IPS-15b (cell line): Measurements from ENCODE around the gene PALM3.

Experiments
- H3K27me3 ChIP-seq: one replicate; pipeline ENCODE4 v1.6.1; 2013; ENCODE audit warnings: low read length; ENCODE audit not compliant: control insufficient read depth, insufficient read depth
- H3K36me3 ChIP-seq: one replicate; pipeline ENCODE4 v1.6.1; 2013; ENCODE audit warnings: low read length; ENCODE audit not compliant: control insufficient read depth, insufficient read depth
- H3K4me1 ChIP-seq: one replicate; pipeline ENCODE4 v1.6.1; 2013; ENCODE audit warnings: mild to moderate bottlenecking, low read length; ENCODE audit not compliant: control insufficient read depth, insufficient read depth
- H3K4me3 ChIP-seq: one replicate; pipeline ENCODE4 v1.5.1; 2013; ENCODE audit warnings: low read depth, low read length
- H3K9ac ChIP-seq: one replicate; pipeline ENCODE4 v1.6.1; 2013; ENCODE audit warnings: low read depth, mild to moderate bottlenecking, low read length
- H3K9me3 ChIP-seq: one replicate; pipeline ENCODE4 v1.6.1; 2013; ENCODE audit warnings: mild to moderate bottlenecking, low read length; ENCODE audit not compliant: control insufficient read depth, insufficient read depth

Gene PALM3, protein sequence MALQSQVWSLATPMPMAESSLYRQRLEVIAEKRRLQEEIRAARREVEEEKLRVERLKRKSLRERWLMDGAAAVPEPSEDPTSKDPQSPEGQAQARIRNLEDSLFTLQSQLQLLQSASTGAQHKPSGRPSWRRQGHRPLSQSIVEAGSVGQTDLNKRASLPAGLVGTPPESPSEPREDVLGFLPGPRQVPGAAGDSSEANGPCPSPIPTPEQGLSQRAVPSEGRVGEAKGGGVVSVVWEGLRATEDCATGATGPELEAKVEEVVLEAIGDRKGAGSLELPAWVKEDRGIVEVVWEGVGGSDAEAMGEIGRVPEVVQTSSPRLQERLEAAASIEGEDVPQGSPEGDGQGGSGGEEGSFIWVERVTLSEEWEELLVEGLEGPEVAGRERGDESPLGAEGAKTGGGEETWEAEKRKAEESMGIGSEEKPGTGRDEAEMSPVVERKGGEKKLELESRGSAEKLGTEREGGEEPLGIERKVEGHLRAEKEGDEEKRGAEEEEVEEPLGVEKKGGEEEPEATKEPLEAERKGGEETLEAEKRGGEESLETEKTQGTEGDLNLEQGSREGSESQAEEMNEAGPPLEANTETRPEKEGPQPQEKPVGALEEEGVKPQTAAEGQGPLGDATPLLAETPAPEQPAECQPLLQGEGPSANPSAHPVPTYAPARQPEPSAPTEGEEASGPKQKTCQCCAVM

DNA sequence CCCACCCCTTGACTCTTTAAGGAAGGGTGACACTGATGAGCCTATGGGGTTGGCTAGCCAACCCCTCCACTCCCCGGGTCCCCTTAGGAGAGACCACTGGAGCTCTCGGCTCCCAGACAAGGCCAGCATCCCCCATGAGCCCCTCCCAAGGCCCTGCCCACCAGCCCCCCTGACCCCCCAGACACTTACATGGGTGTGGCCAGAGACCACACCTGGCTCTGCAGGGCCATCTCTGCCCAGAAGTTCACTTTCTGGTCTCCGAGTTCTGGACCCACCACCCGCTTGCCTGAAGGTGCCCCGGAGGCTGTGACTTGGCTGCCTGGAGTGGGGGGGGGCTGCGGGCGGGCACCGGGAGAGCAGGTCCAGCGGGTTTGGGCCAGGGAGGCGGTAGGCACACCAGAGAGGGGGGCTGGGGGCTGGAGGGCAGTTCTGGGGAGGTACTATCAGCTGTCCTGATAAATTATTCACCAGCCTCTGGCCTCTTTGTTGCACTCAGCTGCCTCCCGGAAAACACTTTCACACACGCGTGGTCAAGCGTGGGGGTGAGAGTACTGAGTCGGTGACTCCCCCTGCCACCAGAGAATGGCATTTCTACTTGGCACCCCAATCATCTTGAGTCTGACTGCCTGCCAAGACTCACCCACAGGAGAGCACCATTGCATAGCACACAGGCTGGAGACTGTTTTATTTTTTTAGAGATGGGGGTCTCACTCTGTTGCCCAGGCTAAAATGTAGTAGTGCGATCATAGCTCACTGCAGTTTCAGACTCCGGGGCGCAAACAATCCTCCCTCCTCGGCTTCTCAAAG lies at the start of gene PALM3:
Gene PALM3, minus strand, starts transcription at position 326 of the 807 bp plus-strand sequence. Its CDS starts 96 bp downstream, at position 230.
- Histone ChIP-seq H3K4me3 (no peak within 1 kb of the TSS), H3K36me3 (no peaks in the 10 kb centered on the region), H3K9me3 (no peaks in the 10 kb centered on the region), H3K27me3 (peaks cover 18% of the 10 kb centered on the region), H3K4me1 (no peaks in the 10 kb centered on the region), H3K9ac (no peak within 1 kb of the TSS)

- Histone ChIP-seq H3K4me3 (no peak overlapping the region), H3K36me3 (no peaks in the 10 kb centered on the region), H3K27me3 (no peaks in the 10 kb centered on the region), H3K9ac (no peak overlapping the region), H3K4me1 (peaks cover 16% of the 10 kb centered on the region), H3K9me3 (no peaks in the 10 kb centered on the region)
Measured at GRCh38 chr19:14111486-14111885, 49.6 kb upstream of the PALM3 start.

DNA sequence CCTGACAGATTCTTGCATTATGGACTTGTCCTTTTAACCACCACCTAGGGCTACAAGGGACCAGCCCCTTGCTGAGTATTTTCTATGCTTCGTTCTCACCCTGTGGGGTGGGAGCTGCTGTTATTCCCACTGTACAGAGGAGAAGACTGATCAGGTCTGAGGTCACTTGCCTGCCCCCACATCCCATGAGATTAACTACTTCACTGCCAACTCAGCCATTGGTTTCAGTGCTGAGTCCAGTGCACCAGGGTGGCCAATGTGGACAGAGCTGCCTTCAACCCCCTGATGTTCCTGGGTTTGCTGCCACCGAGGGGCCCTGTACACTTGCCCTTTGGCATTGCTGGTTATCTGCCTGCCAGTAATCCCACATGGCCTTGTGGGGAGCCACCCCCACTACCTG lies 48.8 kb upstream of the PALM3 start:
- no peak overlapping the region for H3K4me3 ChIP-seq
- H3K36me3 ChIP-seq = no peaks in the 10 kb centered on the region
- H3K9ac ChIP-seq = no peak overlapping the region
- H3K4me1 ChIP-seq = peaks cover 13% of the 10 kb centered on the region
- no peaks in the 10 kb centered on the region for H3K9me3 ChIP-seq
- no peaks in the 10 kb centered on the region for H3K27me3 ChIP-seq

DNA sequence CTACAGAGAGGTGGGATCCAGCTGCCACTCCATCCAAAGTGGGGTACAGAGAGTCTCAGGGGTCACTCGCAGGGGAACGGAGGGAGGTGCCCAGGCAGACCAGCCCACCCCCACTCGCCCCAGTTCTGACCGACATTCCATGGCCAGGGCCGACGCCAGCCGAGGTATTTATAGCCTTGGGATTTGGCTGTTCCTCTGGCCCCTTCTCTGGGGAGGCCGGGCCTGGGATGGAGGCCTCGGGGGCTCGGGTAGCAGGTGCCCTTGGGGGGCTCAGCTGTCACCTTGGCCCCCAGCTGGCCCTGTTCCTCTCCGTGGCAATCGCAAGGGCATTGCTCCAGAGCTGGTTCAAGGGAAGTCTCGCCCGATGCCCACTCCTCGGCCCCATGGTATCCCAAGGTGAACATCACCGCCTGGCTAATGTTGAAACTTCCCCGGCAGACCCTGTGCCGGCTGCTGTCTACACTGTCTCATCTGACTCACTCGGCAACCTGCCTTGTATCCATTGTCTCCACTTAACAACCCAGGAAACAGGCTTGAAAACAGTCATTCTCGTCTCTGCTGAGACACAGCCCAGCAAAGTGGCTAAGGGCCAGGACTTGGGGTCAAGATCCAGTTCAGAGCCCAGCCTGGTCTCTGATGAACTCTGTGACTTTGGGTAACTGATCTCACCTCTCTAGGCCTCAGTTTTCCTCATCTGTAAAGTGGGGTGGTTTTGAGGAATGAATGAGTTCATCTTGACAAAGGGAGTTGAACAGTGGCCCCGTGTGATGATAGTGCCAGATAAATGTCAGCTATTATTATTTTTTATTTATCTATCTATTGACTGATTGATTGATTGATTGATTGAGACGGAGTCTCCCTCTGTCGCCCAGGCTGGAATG lies 45.9 kb upstream of the PALM3 start:
- Histone ChIP-seq H3K4me3 (no peak overlapping the region), H3K9ac (no peak overlapping the region), H3K36me3 (peaks cover 4% of the 10 kb centered on the region), H3K4me1 (peaks cover 7% of the 10 kb centered on the region), H3K9me3 (no peaks in the 10 kb centered on the region), H3K27me3 (no peaks in the 10 kb centered on the region)

- no peak overlapping the region for H3K9ac ChIP-seq
- no peaks in the 10 kb centered on the region for H3K27me3 ChIP-seq
- H3K9me3 ChIP-seq = no peaks in the 10 kb centered on the region
- H3K4me1 ChIP-seq = no peaks in the 10 kb centered on the region
- H3K36me3 ChIP-seq = peaks cover 6% of the 10 kb centered on the region
- no peak overlapping the region for H3K4me3 ChIP-seq
Measured at GRCh38 chr19:14106840-14107239, 45.0 kb upstream of the PALM3 start.

DNA sequence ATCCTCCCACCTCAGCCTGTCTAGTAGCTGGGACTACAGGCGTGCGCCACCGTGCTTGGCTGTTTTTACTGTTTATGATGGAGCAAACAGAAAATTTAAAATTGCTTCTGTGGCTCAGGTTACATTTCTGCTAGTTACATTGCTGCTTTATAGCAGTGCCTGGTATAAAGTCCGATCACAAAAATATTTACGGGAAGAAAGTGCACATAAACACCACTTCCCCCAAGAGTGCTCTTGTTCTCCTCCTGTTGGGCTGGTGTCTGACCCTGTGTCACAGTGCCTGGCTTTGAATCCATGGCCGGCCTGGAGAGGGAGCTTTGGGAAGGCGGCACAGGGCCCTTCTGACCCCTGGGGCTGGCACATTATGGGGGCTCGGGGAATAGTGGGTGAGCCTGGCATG lies 43.8 kb upstream of the PALM3 start:
- no peaks in the 10 kb centered on the region for H3K27me3 ChIP-seq
- no peaks in the 10 kb centered on the region for H3K4me1 ChIP-seq
- no peak overlapping the region for H3K9ac ChIP-seq
- H3K4me3 ChIP-seq = no peak overlapping the region
- H3K9me3 ChIP-seq = no peaks in the 10 kb centered on the region
- H3K36me3 ChIP-seq = peaks cover 6% of the 10 kb centered on the region

GRCh38 chr19:14103310-14103709 lies 41.4 kb upstream of the PALM3 start:
- no peaks in the 10 kb centered on the region for H3K9me3 ChIP-seq
- no peak overlapping the region for H3K4me3 ChIP-seq
- no peak overlapping the region for H3K9ac ChIP-seq
- peaks cover 6% of the 10 kb centered on the region for H3K36me3 ChIP-seq
- no peaks in the 10 kb centered on the region for H3K4me1 ChIP-seq
- H3K27me3 ChIP-seq = no peaks in the 10 kb centered on the region

GRCh38 chr19:14102756-14103155 lies 40.9 kb upstream of the PALM3 start:
- H3K9ac ChIP-seq = no peak overlapping the region
- H3K4me3 ChIP-seq = no peak overlapping the region
- no peaks in the 10 kb centered on the region for H3K27me3 ChIP-seq
- H3K36me3 ChIP-seq = peaks cover 6% of the 10 kb centered on the region
- H3K4me1 ChIP-seq = no peaks in the 10 kb centered on the region
- H3K9me3 ChIP-seq = no peaks in the 10 kb centered on the region

DNA sequence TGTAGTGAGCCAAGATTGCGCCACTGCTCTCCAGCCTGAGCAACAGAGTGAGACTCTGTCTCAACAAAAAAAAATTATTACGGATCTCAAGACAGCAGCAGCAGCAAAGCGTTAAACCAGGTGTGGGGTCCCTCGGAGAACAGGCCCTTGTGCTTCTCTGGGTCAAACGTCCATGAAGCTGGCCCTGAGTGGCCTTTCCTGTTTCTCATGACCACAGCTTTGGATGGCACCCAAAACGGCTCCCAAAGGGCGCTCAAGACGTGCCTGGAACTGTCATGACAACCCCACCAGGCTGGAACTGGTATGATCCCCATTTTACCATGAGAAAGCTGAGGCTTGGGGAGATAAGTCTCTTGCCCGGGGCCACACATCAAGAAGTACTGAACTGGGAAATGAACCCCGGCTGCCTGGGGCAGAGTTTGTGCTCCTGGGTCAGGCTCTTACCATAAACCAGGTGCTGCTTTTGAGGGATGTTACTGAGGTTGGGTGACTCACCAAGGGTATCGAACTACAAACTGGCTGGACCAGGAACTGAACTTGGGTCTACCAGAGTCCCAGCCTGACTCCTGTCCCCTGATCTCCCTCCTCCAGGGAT lies 40.3 kb upstream of the PALM3 start:
- no peak overlapping the region for H3K9ac ChIP-seq
- no peaks in the 10 kb centered on the region for H3K4me1 ChIP-seq
- no peaks in the 10 kb centered on the region for H3K27me3 ChIP-seq
- no peaks in the 10 kb centered on the region for H3K9me3 ChIP-seq
- peaks cover 6% of the 10 kb centered on the region for H3K36me3 ChIP-seq
- no peak overlapping the region for H3K4me3 ChIP-seq

GRCh38 chr19:14101003-14101545 lies 39.2 kb upstream of the PALM3 start:
- H3K4me3 ChIP-seq = no peak overlapping the region
- no peaks in the 10 kb centered on the region for H3K4me1 ChIP-seq
- no peak overlapping the region for H3K9ac ChIP-seq
- H3K36me3 ChIP-seq = peaks cover 6% of the 10 kb centered on the region
- H3K9me3 ChIP-seq = no peaks in the 10 kb centered on the region
- no peaks in the 10 kb centered on the region for H3K27me3 ChIP-seq
